K562 (cell line): ENCODE data around the gene OR14A2. TPM values are rescaled to one million over a fixed set of nuclear protein-coding genes. Genes with fewer than 3 reads are reported as not detected.

Experiments
- ADNP ChIP-seq: fragments of 200-800 bp; sonication (Bioruptor generic); IDR thresholded peaks from 2 replicates; pipeline ENCODE4 v1.6.1; 2016; ENCODE audit warnings: missing genetic modification characterization, missing compliant biosample characterization
- ARHGAP35 ChIP-seq: fragments of 450-650 bp; IDR thresholded peaks from 2 replicates; pipeline ENCODE4 v1.6.1; 2018; ENCODE audit not compliant: partially characterized antibody
- CBX3 ChIP-seq, 2 experiments: IDR thresholded peaks; 1 replicate in 1 of 2; 2 replicates in 1 of 2; pipeline ENCODE4 v1.6.1; 2012; ENCODE audit warnings: inconsistent platforms in 2 of 2, low read length in 2 of 2, borderline replicate concordance in 1 of 2, control low read depth in 1 of 2
- NFXL1 ChIP-seq: fragments of 450-650 bp; formaldehyde crosslinking; IDR thresholded peaks from 2 replicates; pipeline ENCODE4 v1.4.0; 2021; ENCODE audit warnings: mild to moderate bottlenecking
- NONO ChIP-seq, 2 experiments: fragments of 200-400 bp in 1 of 2; fragments of 450-650 bp in 1 of 2; formaldehyde crosslinking in 1 of 2; IDR thresholded peaks; 2 replicates each; pipeline ENCODE4 v1.6.1; 2017; ENCODE audit warnings: low read depth in 2 of 2, mild to moderate bottlenecking in 2 of 2, moderate library complexity in 2 of 2, low read length in 1 of 2
- PCBP2 ChIP-seq: fragments of 200-400 bp; formaldehyde crosslinking; IDR thresholded peaks from 2 replicates; pipeline ENCODE4 v1.6.1; 2018; ENCODE audit warnings: low read length, low read depth, mild to moderate bottlenecking, moderate library complexity; ENCODE audit not compliant: poor library complexity, severe bottlenecking
- RAD21 ChIP-seq, 2 experiments: fragments of 250-450 bp in 1 of 2; fragments of 450-650 bp in 1 of 2; sonication (Bioruptor Pico) in 1 of 2; formaldehyde crosslinking in 1 of 2; IDR thresholded peaks in 1 of 2; conservative IDR thresholded peaks in 1 of 2; 2 replicates each; pipeline versions ENCODE4 v1.4.0 to v1.8.0; 2020 to 2022; ENCODE audit warnings: mild to moderate bottlenecking in 2 of 2, moderate library complexity in 1 of 2
- RFX1 ChIP-seq: fragments of 450-650 bp; IDR thresholded peaks from 2 replicates; pipeline ENCODE4 v1.6.1; 2016; ENCODE audit warnings: mild to moderate bottlenecking, moderate library complexity
- TCF7L2 ChIP-seq: fragments of 150-350 bp; IDR thresholded peaks from 2 replicates; pipeline ENCODE4 v1.6.1; 2016; ENCODE audit warnings: low read depth, mild to moderate bottlenecking, low read length, moderate library complexity
- TFAM ChIP-seq: fragments of 250-450 bp; sonication (Bioruptor Pico); conservative IDR thresholded peaks from 2 replicates; pipeline ENCODE4 v1.5.0; 2021; ENCODE audit warnings: mild to moderate bottlenecking, moderate library complexity
- ZNF3 ChIP-seq: fragments of 250-450 bp; sonication (Bioruptor Pico); IDR thresholded peaks from 2 replicates; pipeline ENCODE4 v1.5.0; 2021; ENCODE audit warnings: mild to moderate bottlenecking, moderate library complexity
- ZNF584 ChIP-seq: fragments of 200-800 bp; sonication (Bioruptor generic); IDR thresholded peaks from 2 replicates; pipeline ENCODE4 v1.6.1; 2016; ENCODE audit warnings: low read depth, mild to moderate bottlenecking, missing genetic modification characterization, missing compliant biosample characterization
- polyA plus RNA-seq, 8 experiments: library from polyadenylated mRNA; depleted of rRNA in 4 of 8; stranded (reverse) in 5 of 8; unstranded in 3 of 8; fragments of >200 nt; fragmentation: Nextera tagmentation in 2 of 8; fragmentation: Illumina TruSeq in 1 of 8; extraction: Ambion mirVana in 2 of 8; extraction: Trizol in 1 of 8; gene quantifications; 2 replicates each; pipeline versions ENCODE4 v1.2.1 to v1.2.3, GENCODE V29; 2011 to 2014; ENCODE audit warnings: inconsistent platforms in 1 of 8, missing spikeins in 1 of 8
- total RNA-seq, 7 experiments: library from RNA; depleted of rRNA in 6 of 7; stranded (reverse); fragments of >200 nt in 6 of 7; fragmentation: Illumina TruSeq in 2 of 7; extraction: Trizol in 2 of 7; gene quantifications; 2 replicates each; pipeline versions ENCODE4 v1.2.1 to v1.2.3, GENCODE V29; 2011 to 2021; ENCODE audit warnings: low replicate concordance in 1 of 7
- TF ChIP-seq, protein P1 (sequence below), 2 experiments: fragments of 450-650 bp; formaldehyde crosslinking in 1 of 2; IDR thresholded peaks; 2 replicates each; pipeline versions ENCODE4 v1.4.0 to v1.6.1; 2014 to 2020; ENCODE audit warnings: mild to moderate bottlenecking in 2 of 2, borderline replicate concordance in 1 of 2, low read depth in 1 of 2
- TF ChIP-seq, protein P2 (sequence below): fragments of 250-450 bp; sonication (Bioruptor Pico); IDR thresholded peaks from 2 replicates; pipeline ENCODE4 v1.5.0; 2020; ENCODE audit warnings: mild to moderate bottlenecking, borderline replicate concordance
- TF ChIP-seq, protein P3 (sequence below), 3 experiments: IDR thresholded peaks in 2 of 3; conservative IDR thresholded peaks in 1 of 3; 2 replicates each; pipeline ENCODE4 v1.5.1; 2011 to 2012; ENCODE audit warnings: low read length in 3 of 3, mild to moderate bottlenecking in 3 of 3, control low read depth in 2 of 3, improper control_type of control experiment in 1 of 3, inconsistent platforms in 1 of 3, low read depth in 1 of 3, mixed read lengths in 1 of 3, moderate library complexity in 1 of 3; ENCODE audit not compliant: insufficient read depth in 2 of 3

Gene OR14A2
- total and polyA plus RNA-seq, 9 of the 15 experiments (the other 6 are each of a cell fraction or from before 2014, with no cell fraction given): not detected

DNA sequence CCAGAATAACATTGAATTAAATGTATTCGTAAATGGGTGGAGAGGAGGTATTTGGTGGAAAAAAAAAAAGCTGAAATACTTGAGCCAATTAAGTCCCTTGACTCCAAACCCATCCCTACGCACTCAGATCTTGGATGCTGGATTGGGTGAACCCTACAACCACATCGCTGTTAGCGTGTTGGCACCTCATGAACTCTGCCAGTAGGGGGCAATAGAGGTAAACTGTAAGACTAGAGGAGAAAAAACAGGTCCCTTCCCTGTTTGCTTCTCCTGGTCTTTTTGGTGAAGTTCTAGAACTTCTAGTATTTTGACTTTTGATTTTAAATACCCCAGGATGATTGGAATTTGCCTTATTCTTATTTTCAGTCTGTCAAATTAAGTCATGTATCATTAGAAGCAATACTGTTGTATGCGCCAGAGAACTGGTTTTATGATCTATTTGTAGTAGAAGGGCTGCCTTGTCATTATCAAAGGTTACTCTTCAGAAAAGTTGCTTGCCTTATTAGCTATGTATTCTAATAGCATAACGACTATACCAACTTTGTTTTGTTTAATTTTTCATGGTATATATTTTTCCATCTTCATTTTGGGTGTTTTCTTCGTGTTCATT lies 66.5 kb downstream of the OR14A2 start (continued):
- TF ChIP-seq, protein P1, sequence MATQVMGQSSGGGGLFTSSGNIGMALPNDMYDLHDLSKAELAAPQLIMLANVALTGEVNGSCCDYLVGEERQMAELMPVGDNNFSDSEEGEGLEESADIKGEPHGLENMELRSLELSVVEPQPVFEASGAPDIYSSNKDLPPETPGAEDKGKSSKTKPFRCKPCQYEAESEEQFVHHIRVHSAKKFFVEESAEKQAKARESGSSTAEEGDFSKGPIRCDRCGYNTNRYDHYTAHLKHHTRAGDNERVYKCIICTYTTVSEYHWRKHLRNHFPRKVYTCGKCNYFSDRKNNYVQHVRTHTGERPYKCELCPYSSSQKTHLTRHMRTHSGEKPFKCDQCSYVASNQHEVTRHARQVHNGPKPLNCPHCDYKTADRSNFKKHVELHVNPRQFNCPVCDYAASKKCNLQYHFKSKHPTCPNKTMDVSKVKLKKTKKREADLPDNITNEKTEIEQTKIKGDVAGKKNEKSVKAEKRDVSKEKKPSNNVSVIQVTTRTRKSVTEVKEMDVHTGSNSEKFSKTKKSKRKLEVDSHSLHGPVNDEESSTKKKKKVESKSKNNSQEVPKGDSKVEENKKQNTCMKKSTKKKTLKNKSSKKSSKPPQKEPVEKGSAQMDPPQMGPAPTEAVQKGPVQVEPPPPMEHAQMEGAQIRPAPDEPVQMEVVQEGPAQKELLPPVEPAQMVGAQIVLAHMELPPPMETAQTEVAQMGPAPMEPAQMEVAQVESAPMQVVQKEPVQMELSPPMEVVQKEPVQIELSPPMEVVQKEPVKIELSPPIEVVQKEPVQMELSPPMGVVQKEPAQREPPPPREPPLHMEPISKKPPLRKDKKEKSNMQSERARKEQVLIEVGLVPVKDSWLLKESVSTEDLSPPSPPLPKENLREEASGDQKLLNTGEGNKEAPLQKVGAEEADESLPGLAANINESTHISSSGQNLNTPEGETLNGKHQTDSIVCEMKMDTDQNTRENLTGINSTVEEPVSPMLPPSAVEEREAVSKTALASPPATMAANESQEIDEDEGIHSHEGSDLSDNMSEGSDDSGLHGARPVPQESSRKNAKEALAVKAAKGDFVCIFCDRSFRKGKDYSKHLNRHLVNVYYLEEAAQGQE (IDR thresholded peaks at IDR 0.05; ENCODE audit: borderline replicate concordance): peak; percentile 50; the same call in 1 of the 2 replicates
- TF ChIP-seq, protein P1 (CRISPR knock-in tag; IDR thresholded peaks at IDR 0.05; ENCODE audit: low read depth): no peak
- TF ChIP-seq ZNF3: no peak
- no peak for TF ChIP-seq NONO (IDR thresholded peaks at IDR 0.05; ENCODE audit: low read depth in 2 of 2, low read length in 1 of 2)
- no peak for TF ChIP-seq PCBP2
- no peak for TF ChIP-seq ARHGAP35
- TF ChIP-seq ADNP (tag): no peak
- TF ChIP-seq CBX3 (IDR thresholded peaks at IDR 0.05; ENCODE audit: borderline replicate concordance in 1 of 2, low read length in 2 of 2): 0 out of 3 replicates have a peak, but pooled peaks of 1 of the 2 experiments have one; percentile 16
- TF ChIP-seq RAD21 (CRISPR knock-in tag; conservative IDR thresholded peaks at IDR 0.05 in 1 of 2, IDR thresholded peaks at IDR 0.05 in 1 of 2): peak; percentile 76 to 80
- TF ChIP-seq NFXL1: no peak
- TF ChIP-seq, protein P2, sequence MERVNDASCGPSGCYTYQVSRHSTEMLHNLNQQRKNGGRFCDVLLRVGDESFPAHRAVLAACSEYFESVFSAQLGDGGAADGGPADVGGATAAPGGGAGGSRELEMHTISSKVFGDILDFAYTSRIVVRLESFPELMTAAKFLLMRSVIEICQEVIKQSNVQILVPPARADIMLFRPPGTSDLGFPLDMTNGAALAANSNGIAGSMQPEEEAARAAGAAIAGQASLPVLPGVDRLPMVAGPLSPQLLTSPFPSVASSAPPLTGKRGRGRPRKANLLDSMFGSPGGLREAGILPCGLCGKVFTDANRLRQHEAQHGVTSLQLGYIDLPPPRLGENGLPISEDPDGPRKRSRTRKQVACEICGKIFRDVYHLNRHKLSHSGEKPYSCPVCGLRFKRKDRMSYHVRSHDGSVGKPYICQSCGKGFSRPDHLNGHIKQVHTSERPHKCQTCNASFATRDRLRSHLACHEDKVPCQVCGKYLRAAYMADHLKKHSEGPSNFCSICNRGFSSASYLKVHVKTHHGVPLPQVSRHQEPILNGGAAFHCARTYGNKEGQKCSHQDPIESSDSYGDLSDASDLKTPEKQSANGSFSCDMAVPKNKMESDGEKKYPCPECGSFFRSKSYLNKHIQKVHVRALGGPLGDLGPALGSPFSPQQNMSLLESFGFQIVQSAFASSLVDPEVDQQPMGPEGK (CRISPR knock-in tag): no peak
- no peak for TF ChIP-seq TCF7L2
- no peak for TF ChIP-seq ZNF584 (CRISPR knock-in tag)
- TF ChIP-seq RFX1: no peak
- no peak for TF ChIP-seq TFAM (CRISPR knock-in tag)
- TF ChIP-seq, protein P3, sequence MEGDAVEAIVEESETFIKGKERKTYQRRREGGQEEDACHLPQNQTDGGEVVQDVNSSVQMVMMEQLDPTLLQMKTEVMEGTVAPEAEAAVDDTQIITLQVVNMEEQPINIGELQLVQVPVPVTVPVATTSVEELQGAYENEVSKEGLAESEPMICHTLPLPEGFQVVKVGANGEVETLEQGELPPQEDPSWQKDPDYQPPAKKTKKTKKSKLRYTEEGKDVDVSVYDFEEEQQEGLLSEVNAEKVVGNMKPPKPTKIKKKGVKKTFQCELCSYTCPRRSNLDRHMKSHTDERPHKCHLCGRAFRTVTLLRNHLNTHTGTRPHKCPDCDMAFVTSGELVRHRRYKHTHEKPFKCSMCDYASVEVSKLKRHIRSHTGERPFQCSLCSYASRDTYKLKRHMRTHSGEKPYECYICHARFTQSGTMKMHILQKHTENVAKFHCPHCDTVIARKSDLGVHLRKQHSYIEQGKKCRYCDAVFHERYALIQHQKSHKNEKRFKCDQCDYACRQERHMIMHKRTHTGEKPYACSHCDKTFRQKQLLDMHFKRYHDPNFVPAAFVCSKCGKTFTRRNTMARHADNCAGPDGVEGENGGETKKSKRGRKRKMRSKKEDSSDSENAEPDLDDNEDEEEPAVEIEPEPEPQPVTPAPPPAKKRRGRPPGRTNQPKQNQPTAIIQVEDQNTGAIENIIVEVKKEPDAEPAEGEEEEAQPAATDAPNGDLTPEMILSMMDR (IDR thresholded peaks at IDR 0.05 in 2 of 3, conservative IDR thresholded peaks at IDR 0.05 in 1 of 3; ENCODE audit: insufficient read depth in 2 of 3, low read depth in 1 of 3, low read length in 3 of 3): peak; percentile 67 to 87 (median 71)
